DOHH2 (cell line): Measurements from ENCODE around the gene CWC25.
"Not testable (repeated sequence)": the region's sequence is repeated elsewhere in the genome, so short reads cannot be mapped to it uniquely, and the experiment has no call there.

Experiments
- H3F3A ChIP-seq: fragments of 200-600 bp; sonication (generic), shearing (Covaris generic); 2 replicates; pipeline ENCODE4 v1.6.0; 2016; ENCODE audit warnings: antibody characterized with exemption, mild to moderate bottlenecking; ENCODE audit not compliant: control insufficient read depth, insufficient read depth
- H3K27ac ChIP-seq: fragments of 200-600 bp; sonication (generic); 2 replicates; pipeline ENCODE4 v1.5.1; 2014; ENCODE audit warnings: low read depth, mild to moderate bottlenecking, low read length, moderate library complexity
- H3K27me3 ChIP-seq: fragments of 200-600 bp; sonication (generic); 2 replicates; pipeline ENCODE4 v1.6.1; 2014; ENCODE audit warnings: mild to moderate bottlenecking, low read length, mixed read lengths; ENCODE audit not compliant: control insufficient read depth
- H3K36me3 ChIP-seq: fragments of 200-600 bp; sonication (generic); 2 replicates; pipeline ENCODE4 v1.6.1; 2014; ENCODE audit warnings: mild to moderate bottlenecking, low read length, moderate library complexity, mixed read lengths; ENCODE audit not compliant: control insufficient read depth
- H3K4me1 ChIP-seq: fragments of 200-600 bp; sonication (generic); 2 replicates; pipeline ENCODE4 v1.6.1; 2014; ENCODE audit warnings: mild to moderate bottlenecking, low read length, mixed read lengths; ENCODE audit not compliant: control insufficient read depth
- H3K4me2 ChIP-seq: fragments of 200-600 bp; sonication (generic); 2 replicates; pipeline ENCODE4 v1.6.0; 2014; ENCODE audit warnings: mild to moderate bottlenecking, low read length, moderate library complexity
- H3K4me3 ChIP-seq: fragments of 200-600 bp; sonication (generic); 2 replicates; pipeline ENCODE4 v1.5.1; 2014; ENCODE audit warnings: mild to moderate bottlenecking, low read length, mixed read lengths
- H3K79me2 ChIP-seq: fragments of 200-600 bp; sonication (generic); 2 replicates; pipeline ENCODE4 v1.6.1; 2014; ENCODE audit warnings: mild to moderate bottlenecking, low read length, mixed read lengths; ENCODE audit not compliant: control insufficient read depth
- H3K9me2 ChIP-seq: fragments of 200-600 bp; sonication (generic); replicated peaks from 2 replicates; pipeline ENCODE4 v1.6.1; 2014; ENCODE audit warnings: mild to moderate bottlenecking, low read length, mixed read lengths; ENCODE audit not compliant: control insufficient read depth
- H3K9me3 ChIP-seq: fragments of 200-600 bp; sonication (generic); 2 replicates; pipeline ENCODE4 v1.6.1; 2014; ENCODE audit warnings: antibody characterized with exemption, low read length, mixed read lengths; ENCODE audit not compliant: control insufficient read depth, insufficient read depth
- H4K20me1 ChIP-seq: fragments of 200-600 bp; sonication (generic); 2 replicates; pipeline ENCODE4 v1.6.0; 2014; ENCODE audit warnings: low read depth, mild to moderate bottlenecking, antibody characterized with exemption, low read length, moderate library complexity; ENCODE audit not compliant: control insufficient read depth, insufficient read depth
- CTCF ChIP-seq: fragments of 200-600 bp; sonication (generic); IDR thresholded peaks from one replicate; pipeline ENCODE4 v1.5.1; 2014; ENCODE audit warnings: antibody characterized with exemption, mild to moderate bottlenecking, low read depth, low read length; ENCODE audit not compliant: poor library complexity, severe bottlenecking
- EZH2phosphoT487 ChIP-seq: fragments of 200-600 bp; sonication (generic); IDR thresholded peaks from 2 replicates; pipeline ENCODE4 v1.6.1; 2017; ENCODE audit warnings: borderline replicate concordance, mild to moderate bottlenecking, antibody characterized with exemption, low read length, moderate library complexity, mixed read lengths

The CWC25 gene

GRCh38 chr17:38794221-38794620 is 30.9 kb downstream of the CWC25 start:
- Histone ChIP-seq H3K27me3 (no peaks in the 10 kb centered on the region), H3K4me2 (no peak overlapping the region), H3K79me2 (peaks cover 72% of the 10 kb centered on the region), H3K36me3 (peaks cover 20% of the 10 kb centered on the region), H3K9me2 (no peaks in the 10 kb centered on the region), H3K4me1 (peaks cover 16% of the 10 kb centered on the region), H3K4me3 (no peak overlapping the region), H4K20me1 (no peaks in the 10 kb centered on the region), H3K9me3 (no peaks in the 10 kb centered on the region), H3K27ac (no peak overlapping the region), H3F3A (no peaks in the 10 kb centered on the region)
- TF ChIP-seq EZH2phosphoT487 (no peak), CTCF (no peak)

- no peak overlapping the region for H3K4me2 ChIP-seq
- H3K36me3 ChIP-seq, result peaks cover 14% of the 10 kb centered on the region
- no peaks in the 10 kb centered on the region for H3K27me3 ChIP-seq
- H3K9me2 ChIP-seq, result no peaks in the 10 kb centered on the region
- no peak overlapping the region for H3K27ac ChIP-seq
- no peak for TF ChIP-seq CTCF
- TF ChIP-seq EZH2phosphoT487, result no peak
- H3K4me1 ChIP-seq, result no peaks in the 10 kb centered on the region
- H3K4me3 ChIP-seq, result no peak overlapping the region
- peaks cover 46% of the 10 kb centered on the region for H3K79me2 ChIP-seq
- H4K20me1 ChIP-seq, result no peaks in the 10 kb centered on the region
- H3K9me3 ChIP-seq, result no peaks in the 10 kb centered on the region
- H3F3A ChIP-seq, result no peaks in the 10 kb centered on the region
These were observed 34.0 kb downstream of the CWC25 start for GRCh38 chr17:38791162-38791561.

GRCh38 chr17:38790148-38790707 is 34.9 kb downstream of the CWC25 start:
- not testable (repeated sequence) for H3K27ac ChIP-seq, H3K4me2 ChIP-seq, H3K27me3 ChIP-seq, H3K4me3 ChIP-seq, H4K20me1 ChIP-seq, H3F3A ChIP-seq, H3K9me2 ChIP-seq, H3K4me1 ChIP-seq, H3K9me3 ChIP-seq
- peaks cover 17% of the 10 kb centered on the region for H3K36me3 ChIP-seq
- peaks cover 37% of the 10 kb centered on the region for H3K79me2 ChIP-seq

GRCh38 chr17:38789185-38789584 is 35.9 kb downstream of the CWC25 start:
- no peaks in the 10 kb centered on the region for H3K9me2 ChIP-seq
- no peak overlapping the region for H3K27ac ChIP-seq
- no peaks in the 10 kb centered on the region for H4K20me1 ChIP-seq
- H3K4me1 ChIP-seq, result no peaks in the 10 kb centered on the region
- H3F3A ChIP-seq, result no peaks in the 10 kb centered on the region
- H3K36me3 ChIP-seq, result peaks cover 22% of the 10 kb centered on the region
- H3K79me2 ChIP-seq, result peaks cover 29% of the 10 kb centered on the region
- H3K9me3 ChIP-seq, result no peaks in the 10 kb centered on the region
- no peaks in the 10 kb centered on the region for H3K27me3 ChIP-seq
- no peak overlapping the region for H3K4me3 ChIP-seq
- H3K4me2 ChIP-seq, result no peak overlapping the region
- TF ChIP-seq EZH2phosphoT487 (no peak), CTCF (no peak)

- not testable (repeated sequence) for H3K9me2 ChIP-seq, H3F3A ChIP-seq, H3K27ac ChIP-seq, H3K4me2 ChIP-seq, H3K4me3 ChIP-seq, H3K4me1 ChIP-seq, H3K9me3 ChIP-seq, H4K20me1 ChIP-seq, H3K27me3 ChIP-seq
- Histone ChIP-seq H3K79me2 (peaks cover 21% of the 10 kb centered on the region), H3K36me3 (peaks cover 29% of the 10 kb centered on the region)
These were observed 37.1 kb downstream of the CWC25 start for GRCh38 chr17:38787999-38788398.
